Skin of body (tissue), 2 donors: ENCODE results near the gene IDI1. TPM values are rescaled to one million over a fixed set of nuclear protein-coding genes. Genes with fewer than 3 reads are reported as not detected.
"Not testable (repeated sequence)": the region's sequence is repeated elsewhere in the genome, so short reads cannot be mapped to it uniquely, and the experiment has no call there.

Experiments used
- DNase-seq: peaks from one replicate; lab custom pipeline; 2025; lab: John Stamatoyannopoulos, UW
- total RNA-seq: library from RNA; depleted of rRNA; stranded (reverse); fragments of >200 nt; gene quantifications from one replicate; pipeline ENCODE4 v1.2.3, GENCODE V29; 2014

Gene IDI1
- total RNA-seq, 1 donor from 2014 or later: 81.6 TPM

DNA sequence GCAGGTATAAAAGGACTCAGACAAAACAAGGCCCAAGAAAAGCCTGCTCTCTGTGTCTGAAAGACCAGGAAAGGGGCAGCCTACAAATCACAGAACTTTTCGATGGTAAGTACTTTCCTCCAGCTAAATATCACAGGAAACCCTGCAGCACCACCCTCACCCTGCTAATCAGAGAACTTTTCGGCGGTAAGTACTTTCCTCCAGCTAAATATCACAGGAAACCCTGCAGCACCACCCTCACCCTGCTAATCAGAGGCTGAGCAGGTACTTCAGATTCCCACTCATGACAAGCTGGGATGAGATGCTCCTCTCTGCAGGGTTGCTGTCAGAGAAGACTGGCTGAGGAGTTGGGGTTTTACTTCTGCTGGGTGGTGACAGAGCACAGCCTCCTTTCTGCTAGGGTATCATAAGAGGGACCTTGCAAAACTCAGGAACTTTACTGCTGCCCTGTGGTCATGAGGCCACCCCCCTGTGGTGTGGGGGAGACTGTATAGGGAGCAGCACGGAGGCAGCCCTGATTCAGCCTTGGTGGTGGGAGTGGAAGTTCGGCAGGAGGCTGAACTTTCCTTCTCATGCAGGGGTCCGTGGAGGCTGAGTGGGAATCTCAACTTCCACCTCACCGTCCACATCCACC is 14.4 kb upstream of the IDI1 start:
- no peak for DNase-seq

DNA sequence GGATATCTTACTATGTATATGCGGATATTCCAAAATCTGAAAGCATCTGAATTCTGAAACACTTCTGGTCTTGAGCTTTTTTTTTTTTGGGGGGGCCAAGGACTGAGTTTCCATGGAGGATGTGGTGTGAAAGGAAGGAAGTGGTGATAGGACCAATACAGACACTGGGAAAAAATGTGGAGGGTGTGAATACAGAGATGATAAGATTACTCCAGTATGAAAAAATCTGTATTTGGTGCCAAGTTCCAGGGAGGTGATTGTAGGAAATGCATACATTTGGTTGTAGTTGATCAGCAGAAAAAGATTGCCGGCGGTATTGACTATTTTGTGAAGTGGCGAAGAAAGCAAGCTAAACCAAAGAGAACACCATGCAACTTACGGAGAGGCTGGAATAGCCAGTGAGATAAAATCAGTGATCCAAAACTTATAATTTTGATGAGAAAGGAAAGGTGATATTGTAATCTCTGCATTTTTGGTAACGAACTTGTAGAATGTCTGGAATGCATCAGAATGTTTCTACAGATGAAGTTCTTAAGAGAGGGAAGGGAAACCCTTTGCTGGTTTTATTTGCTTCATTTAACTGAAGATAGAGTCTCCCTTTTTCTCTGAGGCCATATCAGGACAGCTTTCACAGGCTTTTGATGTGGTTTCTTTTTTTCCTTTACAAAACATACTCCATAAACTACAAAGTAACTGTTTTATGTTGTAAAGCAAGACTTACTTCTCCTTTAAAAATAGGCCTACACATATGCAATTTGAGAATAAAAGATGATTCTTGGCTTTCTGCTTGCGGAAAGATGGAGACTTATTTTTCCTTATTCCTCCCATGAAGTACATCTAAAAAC is 13.2 kb upstream of the IDI1 start:
- DNase-seq: no peak

DNA sequence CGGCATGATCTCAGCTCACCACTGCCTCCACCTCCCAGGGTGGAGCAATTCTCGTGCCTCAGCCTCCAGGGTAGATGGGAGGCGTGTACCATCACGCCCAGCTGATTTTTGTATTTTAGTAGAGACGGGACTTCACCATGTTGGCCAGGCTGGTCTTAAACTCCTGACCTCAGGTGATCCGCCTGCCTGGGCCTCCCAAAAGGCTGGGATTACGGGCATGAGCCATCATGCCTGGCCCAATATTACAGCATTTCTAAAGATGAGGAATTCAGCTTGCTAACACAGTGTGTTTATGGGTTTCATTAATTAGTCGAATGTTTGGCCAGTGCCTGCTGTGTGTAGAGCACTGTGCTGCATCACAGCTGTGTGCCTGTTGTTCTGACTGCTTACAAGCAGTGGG is 11.0 kb upstream of the IDI1 start:
- DNase-seq: no peak

DNA sequence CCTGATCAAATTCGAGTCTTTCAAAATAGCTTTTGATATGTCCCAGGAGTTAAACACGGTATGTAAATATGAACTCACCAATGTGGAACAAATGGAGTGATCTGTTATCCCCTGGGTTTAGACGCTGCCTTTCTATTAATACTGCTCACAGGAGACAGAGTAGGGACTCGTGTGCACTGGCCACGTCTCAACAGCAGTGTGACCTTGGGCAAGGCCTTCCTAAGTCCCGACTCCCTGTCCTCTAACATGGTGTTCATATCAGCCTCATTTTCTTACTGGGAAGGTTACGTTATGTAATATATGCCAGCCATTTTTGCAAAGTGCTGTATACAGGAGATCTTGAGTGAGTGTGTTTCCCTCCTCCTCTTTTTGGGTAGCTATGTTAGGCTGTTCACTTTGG is 9.1 kb upstream of the IDI1 start:
- no peak for DNase-seq

DNA sequence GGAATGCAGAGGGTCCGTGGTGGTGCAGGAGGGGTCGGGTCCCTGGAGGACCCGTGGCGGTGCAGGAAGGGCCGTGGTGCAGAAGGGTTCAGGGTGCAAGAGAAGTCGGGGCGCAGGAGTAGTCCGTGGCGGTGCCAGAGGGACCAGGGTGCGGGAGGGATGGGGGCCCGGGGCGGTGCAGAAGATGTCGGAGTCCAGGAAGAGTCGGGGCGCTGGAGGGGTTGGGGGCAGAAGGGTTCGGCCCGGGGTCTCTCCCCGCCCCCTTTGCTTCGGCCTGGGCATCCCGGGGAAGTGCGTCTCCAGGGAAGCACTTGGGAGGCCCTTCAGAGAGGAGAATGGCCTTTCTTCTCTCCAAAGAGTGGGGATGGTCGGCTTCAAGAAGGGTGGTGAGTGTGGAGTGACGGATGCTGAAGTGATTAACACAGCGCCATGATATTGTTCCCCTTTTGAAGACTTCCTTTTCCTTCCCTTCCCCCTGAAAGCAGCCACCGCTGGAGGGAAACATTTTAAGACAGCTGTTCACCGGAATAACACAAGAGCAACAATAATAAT is 8.3 kb upstream of the IDI1 start:
- DNase-seq: no peak

DNA sequence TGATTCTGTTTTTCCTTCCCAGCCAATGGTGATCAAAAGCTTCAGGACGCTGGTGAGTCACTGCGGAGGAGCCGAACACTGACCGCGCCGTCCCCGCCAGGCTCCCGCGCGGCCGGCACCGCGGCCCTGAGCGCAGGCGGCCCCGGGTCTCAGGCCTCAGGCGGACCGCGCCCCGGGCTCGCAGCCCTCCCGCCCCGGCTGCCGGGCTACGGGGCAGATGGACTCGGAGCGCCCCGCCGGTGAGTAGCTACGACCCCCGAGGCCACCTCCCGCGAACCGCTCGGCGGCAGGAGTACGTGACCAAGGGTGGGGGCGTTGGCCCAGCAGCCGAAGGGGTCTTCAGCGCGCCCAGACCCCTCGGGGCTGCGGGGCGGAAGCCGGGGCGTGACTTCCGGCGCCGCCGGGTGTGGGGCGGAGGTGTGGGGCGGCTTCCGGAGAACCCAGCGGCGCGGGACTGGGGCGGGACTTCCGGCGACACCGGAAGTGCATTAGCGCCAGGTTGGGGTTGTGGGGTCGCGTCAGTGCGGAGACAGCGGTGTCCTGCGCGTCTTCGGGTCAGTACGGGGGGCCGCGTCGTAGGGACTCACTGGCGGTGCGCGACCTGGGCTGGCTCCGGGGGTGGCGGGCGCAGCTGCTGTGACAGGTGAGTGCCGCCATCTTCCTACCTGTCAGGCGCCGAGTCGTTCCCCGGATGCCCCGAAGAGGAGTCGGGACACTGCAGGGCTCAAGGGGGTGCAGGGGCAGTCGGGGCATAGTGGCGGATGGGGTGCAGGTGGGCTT is 7.6 kb upstream of the IDI1 start, which contains the start of gene WDR37:
TSS of gene WDR37 (plus strand) at position 60 of the 780 bp plus-strand sequence. CDS start 15,771 bp downstream, outside the sequence.
- DNase-seq: peak; percentile 77

DNA sequence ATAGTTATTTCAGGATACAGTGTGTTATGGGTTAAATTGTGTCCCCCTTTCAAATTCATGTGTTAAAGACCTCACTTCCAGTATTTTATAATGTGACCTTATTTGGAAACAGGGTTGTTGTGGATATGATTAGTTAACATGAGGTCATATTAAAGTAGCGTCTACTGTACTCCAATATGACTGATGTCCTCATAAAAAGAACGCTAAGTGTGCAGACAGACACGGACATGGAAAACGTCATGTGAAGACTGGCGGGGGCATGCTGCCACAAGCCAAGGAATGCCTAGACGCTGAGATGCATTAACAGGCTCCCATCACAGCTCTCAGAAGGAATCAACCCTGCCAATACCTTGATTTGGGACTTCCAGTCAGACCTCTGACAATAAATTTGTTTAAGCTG is 5.8 kb upstream of the IDI1 start:
- DNase-seq: no peak

DNA sequence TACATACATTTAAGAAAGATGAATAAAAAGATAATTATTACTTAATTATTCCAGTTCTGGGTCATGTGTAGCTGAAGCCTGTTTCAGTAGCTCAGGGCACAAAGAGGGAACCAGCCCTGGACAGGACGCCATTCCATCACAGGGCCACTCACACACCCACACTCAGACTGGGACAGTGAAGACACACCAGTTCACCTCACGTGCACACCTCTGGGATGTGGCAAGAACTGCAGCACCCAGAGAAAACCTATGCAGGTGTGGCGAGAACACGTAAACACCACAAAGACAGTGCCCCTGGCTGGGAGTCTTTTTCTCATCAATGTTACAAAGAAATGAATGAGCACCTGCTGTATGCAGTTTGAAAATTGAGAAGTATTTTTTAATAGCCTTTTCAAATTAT is 1.6 kb upstream of the IDI1 start:
- DNase-seq: no peak

DNA sequence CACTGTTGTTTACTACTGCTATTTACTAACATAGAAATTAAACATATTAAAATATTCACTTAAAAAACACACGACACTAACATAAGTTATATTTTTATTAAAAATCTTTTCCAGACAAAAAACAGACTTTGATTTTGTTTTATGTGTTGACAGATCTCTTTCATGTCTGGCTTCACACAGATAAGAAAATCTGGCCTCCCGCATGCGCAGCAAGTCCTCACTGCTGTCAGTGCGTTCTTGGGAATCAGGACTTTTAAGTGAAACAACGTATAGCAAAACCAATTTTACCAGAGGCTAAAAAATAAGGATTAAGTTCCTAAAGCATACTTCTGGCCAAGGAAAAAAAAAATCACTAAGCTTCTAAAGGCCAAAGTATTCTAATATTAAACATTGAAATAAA is 1.2 kb upstream of the IDI1 start:
- DNase-seq: no peak

DNA sequence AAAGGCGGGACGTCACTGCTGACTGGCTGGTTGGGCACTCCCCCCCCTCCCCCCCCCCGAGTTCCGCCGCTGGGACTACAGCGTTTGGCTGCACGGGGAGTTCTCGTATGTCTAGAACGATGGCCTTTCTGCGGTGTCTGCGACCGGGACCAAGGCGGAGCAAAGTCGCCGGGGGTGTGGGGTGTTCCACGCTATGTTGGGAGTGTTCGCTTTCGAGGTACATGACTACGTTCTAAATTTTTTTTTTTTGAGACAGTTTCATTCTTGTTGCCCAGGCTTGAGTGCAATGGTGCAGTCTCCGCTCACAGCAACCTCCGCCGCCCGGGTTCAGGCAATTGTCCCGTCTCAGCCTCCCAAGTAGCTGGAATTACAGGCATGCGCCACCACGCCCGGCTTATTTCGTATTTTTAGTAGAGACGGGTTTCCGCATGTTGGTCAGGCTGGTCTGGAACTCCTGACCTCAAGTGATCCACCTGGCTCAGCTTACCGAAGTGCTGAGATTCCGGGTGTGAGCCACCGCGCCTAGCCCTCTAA is 573 bp upstream of the IDI1 start:
- DNase-seq: no peak

DNA sequence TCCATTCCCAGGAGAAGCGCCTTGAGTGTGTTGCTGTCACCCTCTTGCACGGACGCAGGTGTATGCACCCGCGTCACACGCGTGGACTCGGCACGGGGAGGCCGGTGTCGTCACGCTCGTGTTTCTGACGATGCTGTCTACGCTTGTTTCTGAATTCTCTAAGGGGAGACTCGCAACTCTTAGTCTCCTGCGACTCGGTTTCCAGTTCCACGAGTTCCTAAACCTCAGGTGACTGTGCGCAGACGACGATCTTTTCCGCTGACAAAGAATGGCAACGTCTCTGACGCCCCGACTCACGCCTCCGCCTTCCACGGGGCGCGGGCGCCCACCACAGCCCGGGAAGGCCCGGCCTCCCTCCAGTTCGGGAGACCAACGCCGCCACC is 579 bp downstream of the IDI1 start:
- no peak for DNase-seq

DNA sequence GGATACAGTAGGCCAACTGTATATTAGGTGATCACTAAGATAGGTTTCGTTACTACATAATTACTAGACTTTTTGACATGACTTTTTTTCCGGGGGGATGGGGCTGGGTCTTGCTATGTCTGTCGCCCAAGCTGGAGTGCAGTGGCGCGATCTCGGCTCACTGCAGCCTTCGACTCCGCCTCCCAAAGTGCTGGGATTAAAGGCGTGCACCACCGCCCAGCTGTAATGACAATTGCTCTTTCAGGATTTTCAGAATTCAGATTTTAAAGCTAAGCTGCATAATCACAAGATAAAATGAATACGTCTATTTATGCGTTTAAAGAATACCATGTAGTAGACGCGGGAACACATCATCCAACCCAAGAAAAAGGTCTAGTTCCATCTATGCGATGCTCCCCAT is 982 bp downstream of the IDI1 start:
- DNase-seq: no peak

DNA sequence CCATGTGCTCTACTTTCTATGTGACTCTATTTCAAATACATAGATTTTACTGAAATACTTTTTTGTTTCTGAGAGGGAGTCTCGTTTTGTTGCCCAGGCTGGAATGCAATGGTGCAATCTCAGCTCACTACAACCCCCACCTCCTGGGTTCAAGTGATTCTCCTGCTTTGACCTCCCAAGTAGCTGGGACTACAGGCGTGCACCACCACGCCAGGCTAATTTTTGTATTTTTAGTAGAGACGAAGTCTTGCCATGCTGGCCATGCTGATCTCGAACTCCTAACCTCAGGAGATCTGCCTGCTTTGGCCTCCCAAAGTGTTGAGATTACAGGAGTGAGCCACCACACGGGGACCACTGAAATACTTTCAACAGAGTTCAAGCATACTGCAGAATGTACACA is 3.5 kb downstream of the IDI1 start:
- DNase-seq: no peak

DNA sequence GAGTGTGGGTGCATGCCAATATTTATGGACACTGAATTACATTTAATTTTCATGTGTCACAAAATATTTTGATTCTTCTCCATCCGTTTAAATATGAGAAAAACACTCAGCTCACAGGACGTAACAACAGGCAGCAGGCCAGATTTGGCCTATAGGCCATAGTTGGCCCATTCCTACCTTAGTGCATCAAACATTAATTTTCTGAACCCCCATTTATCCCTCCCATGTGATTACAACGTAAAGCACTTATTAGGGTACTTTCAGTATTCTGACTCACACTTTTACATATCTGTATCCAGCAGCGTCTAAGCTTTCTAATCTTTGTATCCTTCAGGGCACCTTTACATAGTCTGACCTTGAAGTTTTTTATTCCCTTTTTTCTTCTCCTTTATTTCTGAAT is 4.0 kb downstream of the IDI1 start:
- no peak for DNase-seq

DNA sequence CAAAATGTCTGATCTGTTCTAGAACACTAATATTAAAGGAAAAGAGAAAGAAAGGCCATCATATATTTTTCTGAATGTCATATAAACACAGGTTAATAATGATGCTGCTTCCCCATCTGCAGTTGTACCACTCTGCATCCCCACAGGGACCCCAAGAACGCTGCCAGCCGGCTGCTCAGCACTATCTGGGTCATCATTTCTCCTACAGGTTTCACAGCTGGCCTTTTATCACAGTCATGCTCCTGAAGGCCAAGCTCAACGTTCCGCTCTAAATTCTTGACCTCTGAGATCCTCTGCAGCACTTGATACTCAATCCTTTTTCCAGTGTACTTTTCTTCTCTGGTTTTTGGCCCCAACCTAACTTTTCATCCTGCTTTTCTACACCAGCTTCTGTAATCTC is 4.8 kb downstream of the IDI1 start:
- no peak for DNase-seq

DNA sequence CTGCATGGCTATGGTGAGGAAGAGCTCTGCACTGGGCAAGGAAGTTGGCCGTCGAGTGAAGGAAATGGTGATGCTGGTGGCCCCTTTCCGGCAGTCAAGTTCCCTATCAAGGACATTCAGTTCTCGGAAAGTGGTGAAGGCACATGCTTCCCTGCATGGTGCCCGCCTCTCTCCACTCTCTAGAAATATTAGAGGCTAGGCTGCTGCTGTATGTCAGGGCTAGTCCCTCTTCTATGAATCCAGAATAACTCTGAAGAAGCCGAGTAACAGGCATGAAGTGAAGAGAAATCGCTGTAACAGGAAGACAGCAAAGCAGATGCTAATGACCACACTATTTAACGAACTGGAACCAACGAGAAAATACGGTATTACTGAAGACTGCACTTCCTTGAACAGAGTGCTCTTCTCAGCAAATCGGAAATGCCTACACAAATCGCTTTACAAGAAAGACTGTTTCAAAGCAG is 5.4 kb downstream of the IDI1 start:
- DNase-seq: peak; percentile 35

DNA sequence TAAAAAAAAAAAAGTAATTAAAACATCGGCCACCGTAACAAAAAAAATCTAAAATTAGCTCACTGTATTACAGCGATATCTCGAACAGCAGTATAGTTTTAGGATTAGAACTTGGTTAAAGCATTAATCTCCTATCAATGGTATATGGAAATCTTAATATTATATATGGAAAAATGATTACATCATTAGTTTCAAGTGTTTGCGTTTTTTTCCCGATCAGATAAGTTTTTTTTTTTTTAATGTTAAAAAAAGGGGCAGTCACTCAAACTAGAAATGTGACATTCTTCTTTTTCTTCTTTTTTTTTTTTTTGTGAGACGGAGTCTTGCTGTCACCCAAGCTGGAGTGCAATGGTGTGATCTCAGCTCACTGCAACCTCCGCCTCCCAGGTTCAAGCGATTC is 7.4 kb downstream of the IDI1 start:
- DNase-seq: no peak

DNA sequence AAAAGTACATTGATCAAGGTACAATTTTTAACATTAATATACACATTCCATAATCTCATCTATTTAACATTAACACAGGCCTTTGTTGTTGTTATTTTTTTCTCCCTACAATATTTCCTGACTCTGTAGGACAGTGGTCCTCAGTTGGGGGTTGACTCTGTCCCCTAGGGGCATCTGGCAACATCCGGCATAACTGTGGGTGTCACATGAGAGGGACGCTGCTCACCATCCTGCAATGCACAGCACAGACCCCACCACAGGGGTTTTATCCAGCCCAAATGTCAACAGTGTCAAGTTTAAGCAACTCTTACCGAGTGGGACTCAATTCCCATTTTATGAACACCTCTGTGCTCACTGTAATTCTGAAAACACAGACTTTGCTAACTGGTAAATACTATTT is 8.8 kb downstream of the IDI1 start:
- DNase-seq: no peak

DNA sequence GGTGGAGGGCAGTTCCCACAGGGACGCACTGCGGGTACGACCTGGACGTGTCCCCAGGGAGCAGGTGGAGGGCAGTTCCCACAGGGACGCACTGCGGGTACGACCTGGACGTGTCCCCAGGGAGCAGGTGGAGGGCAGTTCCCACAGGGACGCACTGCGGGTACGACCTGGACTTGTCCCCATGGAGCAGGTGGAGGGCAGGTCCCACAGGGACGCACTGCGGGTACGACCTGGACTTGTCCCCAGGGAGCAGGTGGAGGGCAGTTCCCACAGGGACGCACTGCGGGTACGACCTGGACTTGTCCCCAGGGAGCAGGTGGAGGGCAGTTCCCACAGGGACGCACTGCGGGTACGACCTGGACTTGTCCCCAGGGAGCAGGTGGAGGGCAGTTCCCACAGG is 10.2 kb downstream of the IDI1 start:
- not testable (repeated sequence) for DNase-seq

DNA sequence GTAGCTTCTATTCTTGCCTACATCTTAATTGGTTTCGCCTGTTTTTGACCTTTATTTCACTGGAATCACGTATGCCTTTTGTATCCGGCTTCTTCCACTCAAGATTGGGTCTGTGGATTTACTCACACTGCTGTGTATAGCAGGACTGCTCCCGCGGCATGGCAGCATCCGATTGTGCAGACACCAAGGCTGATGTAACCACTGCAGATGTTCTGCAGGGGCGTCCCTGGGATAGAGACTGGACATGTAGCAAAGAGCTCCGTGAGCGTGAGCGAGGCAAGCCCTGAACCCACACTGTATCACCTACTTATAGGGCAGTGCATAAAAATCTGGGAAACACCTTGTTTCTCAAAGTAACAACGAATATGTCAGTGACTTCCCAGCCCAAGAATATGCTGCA is 11.8 kb downstream of the IDI1 start:
- no peak for DNase-seq

DNA sequence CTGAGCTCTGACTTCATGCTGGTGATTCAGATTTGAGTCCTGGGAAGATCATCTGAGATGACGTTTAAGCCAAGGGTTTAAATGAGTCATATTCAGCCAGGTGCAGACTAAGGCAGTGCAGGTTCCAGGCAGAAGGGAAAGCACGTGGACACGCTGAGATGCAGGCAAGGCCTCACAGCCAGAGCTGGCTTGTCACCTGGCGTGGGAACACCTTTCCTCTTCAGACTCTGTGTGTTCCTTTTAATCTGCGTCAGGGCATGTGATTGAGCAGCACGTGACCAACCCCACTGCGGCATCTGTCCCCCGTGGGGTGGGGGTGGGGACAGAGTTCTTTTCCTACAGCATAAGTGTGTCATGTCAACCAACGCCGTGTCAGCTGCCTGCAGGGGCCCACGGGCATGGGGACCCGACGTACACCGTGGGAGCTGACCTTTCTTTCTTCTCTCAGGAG is 12.6 kb downstream of the IDI1 start:
- no peak for DNase-seq

DNA sequence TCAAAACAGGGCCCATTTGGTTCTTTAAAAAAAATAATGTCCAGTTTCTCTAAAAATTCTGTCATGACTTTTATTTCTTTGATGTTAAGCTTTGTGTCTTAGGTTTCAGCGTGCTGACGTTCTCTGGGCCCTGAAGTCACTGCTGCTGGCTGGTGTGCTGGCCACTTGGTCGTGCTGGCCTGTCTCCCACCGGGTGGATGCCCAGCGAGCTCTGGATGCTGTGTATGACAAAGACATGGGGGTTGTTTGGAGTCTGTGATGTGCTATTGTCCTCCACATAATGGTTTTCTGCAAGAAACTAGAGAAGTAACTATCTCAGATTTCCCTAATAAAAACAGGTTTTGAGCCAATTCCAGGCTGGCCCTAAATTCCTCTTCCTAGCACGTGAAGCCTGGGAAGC is 13.7 kb downstream of the IDI1 start:
- no peak for DNase-seq
